ENCODE measurements around the gene ARSG. TPM values are rescaled to one million over a fixed set of nuclear protein-coding genes. Genes with fewer than 3 reads are reported as not detected.

Gene ARSG
- total and polyA plus RNA-seq, 2 of the 13 experiments (the other 11 are each of a cell fraction or from before 2014, with no cell fraction given): 3.7 to 15.2 TPM

- no peak overlapping the region for H3K4me3 ChIP-seq (replicated peaks in 1 of 3; ENCODE audit: insufficient read depth in 1 of 3, low read depth in 2 of 3, low read length in 3 of 3)
- H3K27ac ChIP-seq (ENCODE audit: extremely low read length, insufficient read depth, low read length): no peak overlapping the region
- H4K20me1 ChIP-seq (ENCODE audit: insufficient read depth, low read length): no peaks in the 10 kb centered on the region
- H3K27me3 ChIP-seq (ENCODE audit: control insufficient read depth in 1 of 2, insufficient read depth in 2 of 2, low read length in 2 of 2): no peaks in the 10 kb centered on the region
- FAIRE-seq (no peak), DNase-seq (ENCODE audit: low spot score) (no peak), ATAC-seq (no peak)
- no peak overlapping the region for H2AFZ ChIP-seq (ENCODE audit: low read length)
- H3K79me2 ChIP-seq (ENCODE audit: insufficient read depth, low read length): no peaks in the 10 kb centered on the region
- no peak overlapping the region for H3K9ac ChIP-seq (ENCODE audit: insufficient read depth, low read depth, low read length)
- intact Hi-C loops (cut with micrococcal nuclease; ENCODE audit: unreplicated experiment) (no loop called here), in situ Hi-C loops (cut with HindIII; ENCODE audit: extremely low pct_ligation_motif_present, low pct_unique_long_range_greater_than_20kb) (no loop called here)
- peaks cover 17 to 26% of the 10 kb centered on the region in 2 experiments for H3K36me3 ChIP-seq (replicated peaks in 1 of 2; ENCODE audit: control insufficient read depth in 1 of 2, insufficient read depth in 2 of 2, low read length in 2 of 2)
- POLR2A ChIA-PET: no interaction called here
- CTCF ChIA-PET (ENCODE audit: low intra/inter-chr PET ratio, low total read pairs): no interaction called here
- no peaks in the 10 kb centered on the region for H3K4me1 ChIP-seq (ENCODE audit: insufficient read depth, low read length)
- TF ChIP-seq SOX5 (CRISPR knock-in tag; IDR thresholded peaks at IDR 0.05; ENCODE audit: borderline replicate concordance) (no peak), ARID4A (CRISPR knock-in tag; IDR thresholded peaks at IDR 0.05; ENCODE audit: borderline replicate concordance) (no peak), HOXA7 (CRISPR knock-in tag; IDR thresholded peaks at IDR 0.05) (no peak), YEATS4 (CRISPR knock-in tag; IDR thresholded peaks at IDR 0.05; ENCODE audit: borderline replicate concordance) (no peak), SATB2 (CRISPR knock-in tag; IDR thresholded peaks at IDR 0.05) (no peak), ZBTB7A (CRISPR knock-in tag; IDR thresholded peaks at IDR 0.05) (no peak), SMAD1 (CRISPR knock-in tag; IDR thresholded peaks at IDR 0.05; ENCODE audit: borderline replicate concordance, low read depth) (no peak), THAP8 (CRISPR knock-in tag; IDR thresholded peaks at IDR 0.05; ENCODE audit: borderline replicate concordance) (no peak), ZNF737 (CRISPR knock-in tag; IDR thresholded peaks at IDR 0.05; ENCODE audit: borderline replicate concordance) (no peak), ARNTL (CRISPR knock-in tag; IDR thresholded peaks at IDR 0.05) (no peak), SALL1 (CRISPR knock-in tag; IDR thresholded peaks at IDR 0.05) (no peak), ZNF609 (CRISPR knock-in tag; IDR thresholded peaks at IDR 0.05; ENCODE audit: borderline replicate concordance) (no peak), MBD4 (IDR thresholded peaks at IDR 0.05; ENCODE audit: borderline replicate concordance, low read length) (no peak), MXD4 (CRISPR knock-in tag; IDR thresholded peaks at IDR 0.05) (no peak), MYC (CRISPR knock-in tag; IDR thresholded peaks at IDR 0.05; ENCODE audit: borderline replicate concordance) (no peak)
- no TSS peak for BruUV-seq (replicated peaks)
- H3K9me3 ChIP-seq (ENCODE audit: low read length): no peaks in the 10 kb centered on the region
- no peak overlapping the region for H3K4me2 ChIP-seq (ENCODE audit: low read depth, low read length)
- WGBS (ENCODE audit: low lambda C conversion rate): 94% methylated on average over 8 of the region's 8 CpGs
Measured at GRCh38 chr17:68422821-68423220, 131.5 kb downstream of the ARSG start.
